ENCODE measurements around the gene PYHIN1. TPM values are rescaled to one million over a fixed set of nuclear protein-coding genes. Genes with fewer than 3 reads are reported as not detected.

The PYHIN1 gene
- polyA plus RNA-seq, 1 donor (not counting 4 experiments of a cell fraction or from before 2014, with no cell fraction given): 0.37 TPM

- H3K9ac ChIP-seq (ENCODE audit: control insufficient read depth, extremely low read depth, insufficient read depth, low read length): no peak overlapping the region
- H3K4me2 ChIP-seq (ENCODE audit: control insufficient read depth, extremely low read depth, insufficient read depth, low read depth, low read length): no peak overlapping the region
- H3K79me2 ChIP-seq (ENCODE audit: control insufficient read depth, insufficient read depth, low read length): no peaks in the 10 kb centered on the region
- no peak overlapping the region for H3K27ac ChIP-seq (ENCODE audit: control insufficient read depth, insufficient read depth, low read length)
- no peak for FAIRE-seq
- no peaks in the 10 kb centered on the region for H3K27me3 ChIP-seq (ENCODE audit: control insufficient read depth, extremely low read depth, insufficient read depth, low read length)
- H3K9me1 ChIP-seq (ENCODE audit: control insufficient read depth, extremely low read depth, insufficient read depth, low read length): no peaks in the 10 kb centered on the region
- TF ChIP-seq EZH2 (IDR thresholded peaks at IDR 0.05; ENCODE audit: low read length) (no peak), CTCF (optimal IDR thresholded peaks at IDR 0.05 in 1 of 3, IDR thresholded peaks at IDR 0.05 in 1 of 3, conservative IDR thresholded peaks at IDR 0.05 in 1 of 3; ENCODE audit: extremely low read depth in 1 of 3, insufficient read depth in 2 of 3, low read length in 3 of 3) (no peak)
- H3K9me3 ChIP-seq (ENCODE audit: control insufficient read depth, low read depth, low read length): no peaks in the 10 kb centered on the region
- dilution Hi-C loops (cut with MboI; ENCODE audit: extremely low pct_ligation_motif_present, low sequenced_read_pairs): no loop called here
- H4K20me1 ChIP-seq (ENCODE audit: control insufficient read depth, extremely low read depth, insufficient read depth, low read length): no peaks in the 10 kb centered on the region
- no peak overlapping the region for H2AFZ ChIP-seq (ENCODE audit: control insufficient read depth, low read length)
- no peaks in the 10 kb centered on the region for H3K36me3 ChIP-seq (ENCODE audit: control insufficient read depth in 2 of 2, extremely low read depth in 1 of 2, insufficient read depth in 2 of 2, low read length in 2 of 2)
- no peak for DNase-seq (ENCODE audit: low read depth, low spot score)
- no peaks in the 10 kb centered on the region for H3K4me1 ChIP-seq (ENCODE audit: control insufficient read depth, extremely low read depth, insufficient read depth, low read length)
- no peak overlapping the region for H3K4me3 ChIP-seq (ENCODE audit: control insufficient read depth in 2 of 3, extremely low read depth in 1 of 3, insufficient read depth in 2 of 3, low read depth in 1 of 3, low read length in 3 of 3)
Observed at GRCh38 chr1:158984386-158984785, 53.0 kb downstream of the PYHIN1 start.

GRCh38 chr1:158989424-158989823 lies 58.1 kb downstream of the PYHIN1 start:
- H3K9me3 ChIP-seq (ENCODE audit: control insufficient read depth, low read depth, low read length): no peaks in the 10 kb centered on the region
- no peak overlapping the region for H3K4me3 ChIP-seq (ENCODE audit: control insufficient read depth in 2 of 3, extremely low read depth in 1 of 3, insufficient read depth in 2 of 3, low read depth in 1 of 3, low read length in 3 of 3)
- no peak overlapping the region for H2AFZ ChIP-seq (ENCODE audit: control insufficient read depth, low read length)
- H3K9me1 ChIP-seq (ENCODE audit: control insufficient read depth, extremely low read depth, insufficient read depth, low read length): no peaks in the 10 kb centered on the region
- TF ChIP-seq CTCF (optimal IDR thresholded peaks at IDR 0.05 in 1 of 3, IDR thresholded peaks at IDR 0.05 in 1 of 3, conservative IDR thresholded peaks at IDR 0.05 in 1 of 3; ENCODE audit: extremely low read depth in 1 of 3, insufficient read depth in 2 of 3, low read length in 3 of 3) (no peak), EZH2 (IDR thresholded peaks at IDR 0.05; ENCODE audit: low read length) (no peak)
- dilution Hi-C loops (cut with MboI; ENCODE audit: extremely low pct_ligation_motif_present, low sequenced_read_pairs): no loop called here
- H3K79me2 ChIP-seq (ENCODE audit: control insufficient read depth, insufficient read depth, low read length): no peaks in the 10 kb centered on the region
- H3K9ac ChIP-seq (ENCODE audit: control insufficient read depth, extremely low read depth, insufficient read depth, low read length): no peak overlapping the region
- no peaks in the 10 kb centered on the region for H3K4me1 ChIP-seq (ENCODE audit: control insufficient read depth, extremely low read depth, insufficient read depth, low read length)
- no peaks in the 10 kb centered on the region for H3K36me3 ChIP-seq (ENCODE audit: control insufficient read depth in 2 of 2, extremely low read depth in 1 of 2, insufficient read depth in 2 of 2, low read length in 2 of 2)
- FAIRE-seq: no peak
- DNase-seq (ENCODE audit: low read depth, low spot score): no peak
- H3K4me2 ChIP-seq (ENCODE audit: control insufficient read depth, extremely low read depth, insufficient read depth, low read depth, low read length): no peak overlapping the region
- H3K27me3 ChIP-seq (ENCODE audit: control insufficient read depth, extremely low read depth, insufficient read depth, low read length): no peaks in the 10 kb centered on the region
- no peak overlapping the region for H3K27ac ChIP-seq (ENCODE audit: control insufficient read depth, insufficient read depth, low read length)
- H4K20me1 ChIP-seq (ENCODE audit: control insufficient read depth, extremely low read depth, insufficient read depth, low read length): no peaks in the 10 kb centered on the region

All from keratinocyte (primary cell).